ENCODE data around the gene LRP6. TPM values are rescaled to one million over a fixed set of nuclear protein-coding genes. Genes with fewer than 3 reads are reported as not detected.

LRP6 gene
- total and polyA plus RNA-seq, 9 donors: 11.9 to 46.5 (median 40.8) TPM

DNA sequence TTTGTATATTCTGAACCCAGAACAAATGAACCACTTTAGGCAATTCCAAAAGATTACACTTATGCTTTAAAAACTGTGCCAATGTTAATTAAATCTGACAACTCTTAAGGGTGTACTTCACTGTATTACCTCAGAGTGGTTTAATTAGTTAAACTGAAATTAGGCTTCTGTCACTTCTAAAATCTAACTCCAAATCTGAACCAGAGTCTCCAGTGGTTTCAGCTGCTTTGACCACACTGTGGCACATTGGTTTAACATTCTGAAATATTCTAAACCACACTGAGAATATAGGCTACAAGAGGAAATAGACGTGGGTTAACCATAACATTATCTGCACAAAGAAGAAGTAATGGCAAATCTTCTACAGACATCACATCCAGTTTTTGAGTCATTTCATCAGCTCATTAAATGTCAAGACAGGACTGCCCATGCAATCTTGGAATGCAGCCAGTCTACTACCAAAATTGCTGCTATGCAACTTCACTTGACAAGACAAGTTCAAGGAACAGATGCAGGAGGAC, 94.8 kb downstream of the LRP6 start:
- no peaks in the 10 kb centered on the region for H3K9me3 ChIP-seq
- H3K27ac ChIP-seq: no peak overlapping the region
- no peak overlapping the region for H3K4me3 ChIP-seq
- intact Hi-C loops (cut with DNase I): no loop called here
- peaks cover 5% of the 10 kb centered on the region for H3K4me1 ChIP-seq (ENCODE audit: insufficient read depth)
- 78 to 89% (median 81%) methylated on average over 1 of the region's 1 CpG for WGBS, 3 donors
- no peaks in the 10 kb centered on the region for H3K27me3 ChIP-seq
- no peak for DNase-seq
- TF ChIP-seq, protein P1, sequence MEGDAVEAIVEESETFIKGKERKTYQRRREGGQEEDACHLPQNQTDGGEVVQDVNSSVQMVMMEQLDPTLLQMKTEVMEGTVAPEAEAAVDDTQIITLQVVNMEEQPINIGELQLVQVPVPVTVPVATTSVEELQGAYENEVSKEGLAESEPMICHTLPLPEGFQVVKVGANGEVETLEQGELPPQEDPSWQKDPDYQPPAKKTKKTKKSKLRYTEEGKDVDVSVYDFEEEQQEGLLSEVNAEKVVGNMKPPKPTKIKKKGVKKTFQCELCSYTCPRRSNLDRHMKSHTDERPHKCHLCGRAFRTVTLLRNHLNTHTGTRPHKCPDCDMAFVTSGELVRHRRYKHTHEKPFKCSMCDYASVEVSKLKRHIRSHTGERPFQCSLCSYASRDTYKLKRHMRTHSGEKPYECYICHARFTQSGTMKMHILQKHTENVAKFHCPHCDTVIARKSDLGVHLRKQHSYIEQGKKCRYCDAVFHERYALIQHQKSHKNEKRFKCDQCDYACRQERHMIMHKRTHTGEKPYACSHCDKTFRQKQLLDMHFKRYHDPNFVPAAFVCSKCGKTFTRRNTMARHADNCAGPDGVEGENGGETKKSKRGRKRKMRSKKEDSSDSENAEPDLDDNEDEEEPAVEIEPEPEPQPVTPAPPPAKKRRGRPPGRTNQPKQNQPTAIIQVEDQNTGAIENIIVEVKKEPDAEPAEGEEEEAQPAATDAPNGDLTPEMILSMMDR (IDR thresholded peaks at IDR 0.05): no peak
- TF ChIP-seq POLR2A (IDR thresholded peaks at IDR 0.05) (no peak), EP300 (IDR thresholded peaks at IDR 0.05) (no peak)
- H3K36me3 ChIP-seq: no peaks in the 10 kb centered on the region

DNA sequence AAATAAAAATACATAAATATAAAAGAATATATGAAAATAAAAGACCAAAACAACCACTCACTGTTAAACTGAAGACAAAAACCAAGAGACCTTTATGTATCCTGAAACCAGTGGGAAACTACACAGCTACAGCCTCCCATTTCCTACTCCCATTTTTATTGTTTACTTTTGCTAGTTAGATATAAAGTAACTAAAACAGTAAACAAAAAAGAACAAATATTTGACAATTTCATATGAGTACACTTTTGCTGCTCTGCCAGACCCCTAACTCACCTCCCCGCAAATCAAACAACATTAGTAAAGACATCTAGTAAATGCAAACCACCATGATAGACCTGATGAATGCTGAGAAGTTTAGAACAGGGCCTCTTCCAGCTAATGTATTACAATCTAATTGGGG, 99.0 kb downstream of the LRP6 start:
- Histone ChIP-seq H3K36me3 (no peaks in the 10 kb centered on the region), H3K4me1 (ENCODE audit: insufficient read depth) (peaks cover 2% of the 10 kb centered on the region), H3K9me3 (no peaks in the 10 kb centered on the region), H3K27me3 (no peaks in the 10 kb centered on the region), H3K27ac (no peak overlapping the region), H3K4me3 (no peak overlapping the region)
- intact Hi-C loops (cut with DNase I): no loop called here
- no peak for DNase-seq
- TF ChIP-seq POLR2A (IDR thresholded peaks at IDR 0.05) (no peak), EP300 (IDR thresholded peaks at IDR 0.05) (no peak)
- TF ChIP-seq, protein P1 (IDR thresholded peaks at IDR 0.05): no peak
- 73 to 91% (median 82%) methylated on average over 1 of the region's 1 CpG for WGBS, 3 donors

GRCh38 chr12:12166751-12167150, 100.1 kb downstream of the LRP6 start:
- no peak for DNase-seq
- H3K4me3 ChIP-seq: no peak overlapping the region
- no peak overlapping the region for H3K27ac ChIP-seq
- H3K9me3 ChIP-seq: no peaks in the 10 kb centered on the region
- TF ChIP-seq POLR2A (IDR thresholded peaks at IDR 0.05): no peak
- TF ChIP-seq, protein P1 (IDR thresholded peaks at IDR 0.05): no peak
- no peak for TF ChIP-seq EP300 (IDR thresholded peaks at IDR 0.05)
- H3K36me3 ChIP-seq: no peaks in the 10 kb centered on the region
- peaks cover 2% of the 10 kb centered on the region for H3K4me1 ChIP-seq (ENCODE audit: insufficient read depth)
- intact Hi-C loops (cut with DNase I): no loop called here
- no peaks in the 10 kb centered on the region for H3K27me3 ChIP-seq

DNA sequence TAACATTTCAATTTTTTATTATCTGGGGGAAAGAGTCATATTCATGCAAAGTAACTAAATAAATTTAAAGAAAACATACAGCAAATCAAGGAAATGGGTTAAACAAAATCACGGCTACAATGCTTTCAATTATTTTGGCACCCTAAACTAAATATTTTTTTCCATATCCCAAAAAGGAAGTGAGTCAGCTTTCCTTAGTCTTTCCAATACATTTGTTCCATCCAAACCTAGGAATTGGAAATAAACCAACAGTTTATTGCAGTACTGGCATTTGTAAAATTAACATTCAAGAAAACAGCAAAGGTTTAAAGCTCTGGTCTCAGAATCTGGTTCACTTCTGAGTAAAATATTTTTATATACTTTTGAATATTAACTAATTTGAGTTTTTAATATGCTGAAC, 106.9 kb downstream of the LRP6 start:
- intact Hi-C loops (cut with DNase I): no loop called here
- Histone ChIP-seq H3K4me3 (no peak overlapping the region), H3K27me3 (no peaks in the 10 kb centered on the region), H3K36me3 (no peaks in the 10 kb centered on the region), H3K27ac (no peak overlapping the region), H3K9me3 (no peaks in the 10 kb centered on the region), H3K4me1 (ENCODE audit: insufficient read depth) (peaks cover 3% of the 10 kb centered on the region)
- TF ChIP-seq POLR2A (IDR thresholded peaks at IDR 0.05): no peak
- no peak for TF ChIP-seq EP300 (IDR thresholded peaks at IDR 0.05)
- TF ChIP-seq, protein P1 (IDR thresholded peaks at IDR 0.05): no peak
- 4 to 7% (median 5%) methylated on average over 1 of the region's 1 CpG for WGBS, 3 donors
- no peak for DNase-seq

All from ovary (tissue), 9 donors.